Gastroesophageal sphincter (tissue), 3 donors: ENCODE data around the gene GAS2L1.

Source experiments
- POLR2A ChIP-seq, 2 donors: fragments of 450-650 bp; IDR thresholded peaks; one replicate each; pipeline ENCODE4 v1.6.1; 2017; ENCODE audit warnings: antibody characterized with exemption in 2 of 2, mild to moderate bottlenecking in 2 of 2, moderate library complexity in 1 of 2
- TF ChIP-seq, protein P1 (sequence below), 4 experiments: fragments of 200-600 bp in 2 of 4; fragments of 450-650 bp in 2 of 4; sonication (generic) in 1 of 4; IDR thresholded peaks; one replicate each; pipeline ENCODE4 v1.5.1; 2017 to 2019; ENCODE audit warnings: antibody characterized with exemption in 4 of 4, mild to moderate bottlenecking in 2 of 4, moderate library complexity in 2 of 4

DNA sequence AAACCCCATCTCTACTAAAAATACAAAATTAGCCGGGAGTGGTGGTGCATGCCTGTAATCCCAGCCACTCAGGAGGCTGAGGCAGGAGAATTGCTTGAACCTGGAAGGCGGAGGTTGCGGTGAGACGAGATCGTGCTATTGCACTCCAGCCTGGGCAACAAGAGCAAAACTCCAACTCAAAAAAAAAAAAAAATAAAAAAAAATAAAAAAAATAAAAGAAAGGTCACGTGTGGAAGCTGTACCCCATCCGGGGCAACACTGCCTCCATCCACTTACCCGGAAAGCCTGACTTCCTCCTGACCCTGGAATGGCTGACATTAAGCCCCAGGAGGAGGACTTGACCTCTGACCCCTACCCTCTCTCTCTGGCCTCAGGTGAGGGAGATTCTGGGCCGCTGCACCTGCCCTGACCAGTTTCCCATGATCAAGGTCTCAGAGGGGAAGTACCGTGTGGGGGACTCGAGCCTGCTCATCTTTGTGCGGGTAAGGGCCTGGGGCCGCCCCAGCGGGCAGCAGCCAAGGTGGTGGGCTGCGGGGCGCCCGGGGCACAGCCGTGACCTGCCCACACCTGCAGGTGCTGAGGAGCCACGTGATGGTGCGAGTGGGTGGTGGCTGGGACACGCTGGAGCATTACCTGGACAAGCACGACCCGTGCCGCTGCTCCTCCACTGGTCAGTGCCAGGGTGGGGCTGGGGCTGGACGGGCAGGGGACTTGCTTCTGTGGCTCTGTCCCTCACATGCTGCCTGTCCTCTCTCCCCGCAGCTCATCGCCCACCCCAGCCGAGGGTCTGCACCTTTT lies 3.8 kb downstream of the GAS2L1 start:
- TF ChIP-seq, protein P1, sequence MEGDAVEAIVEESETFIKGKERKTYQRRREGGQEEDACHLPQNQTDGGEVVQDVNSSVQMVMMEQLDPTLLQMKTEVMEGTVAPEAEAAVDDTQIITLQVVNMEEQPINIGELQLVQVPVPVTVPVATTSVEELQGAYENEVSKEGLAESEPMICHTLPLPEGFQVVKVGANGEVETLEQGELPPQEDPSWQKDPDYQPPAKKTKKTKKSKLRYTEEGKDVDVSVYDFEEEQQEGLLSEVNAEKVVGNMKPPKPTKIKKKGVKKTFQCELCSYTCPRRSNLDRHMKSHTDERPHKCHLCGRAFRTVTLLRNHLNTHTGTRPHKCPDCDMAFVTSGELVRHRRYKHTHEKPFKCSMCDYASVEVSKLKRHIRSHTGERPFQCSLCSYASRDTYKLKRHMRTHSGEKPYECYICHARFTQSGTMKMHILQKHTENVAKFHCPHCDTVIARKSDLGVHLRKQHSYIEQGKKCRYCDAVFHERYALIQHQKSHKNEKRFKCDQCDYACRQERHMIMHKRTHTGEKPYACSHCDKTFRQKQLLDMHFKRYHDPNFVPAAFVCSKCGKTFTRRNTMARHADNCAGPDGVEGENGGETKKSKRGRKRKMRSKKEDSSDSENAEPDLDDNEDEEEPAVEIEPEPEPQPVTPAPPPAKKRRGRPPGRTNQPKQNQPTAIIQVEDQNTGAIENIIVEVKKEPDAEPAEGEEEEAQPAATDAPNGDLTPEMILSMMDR (IDR thresholded peaks at IDR 0.05), result no peak
- TF ChIP-seq POLR2A (IDR thresholded peaks at IDR 0.05), result no peak
